GM11168 (cell line): ENCODE measurements around the gene IGHMBP2.

Experiments
- in situ Hi-C: fragments of 300-500 bp; cut with MboI; formaldehyde crosslinking; loops from one replicate; pipeline ENCODE4 v1.12.0; 2022; ENCODE audit warnings: low sequenced_read_pairs; ENCODE audit not compliant: unreplicated experiment

IGHMBP2 gene

DNA sequence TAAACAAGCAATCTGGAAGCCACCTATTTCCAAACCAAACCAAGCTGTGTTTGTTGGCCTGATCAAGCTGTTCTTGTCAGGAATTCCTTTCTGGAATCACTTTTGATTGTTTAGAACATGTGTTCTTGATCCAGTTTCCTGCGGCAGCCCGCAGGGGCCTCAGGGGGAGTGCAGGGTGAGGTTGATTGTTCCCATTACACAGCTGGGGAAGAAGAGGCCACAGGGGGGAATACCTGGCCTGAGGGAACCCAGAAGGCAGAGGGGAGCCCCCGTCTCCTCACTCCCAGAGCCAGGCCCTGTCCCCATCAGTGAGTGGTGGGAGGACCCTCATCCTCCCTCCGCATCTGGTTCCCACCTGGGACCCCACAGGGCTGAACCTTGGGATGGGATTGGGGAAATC lies 72.9 kb downstream of the IGHMBP2 start:
- in situ Hi-C loops, result no loop called here

DNA sequence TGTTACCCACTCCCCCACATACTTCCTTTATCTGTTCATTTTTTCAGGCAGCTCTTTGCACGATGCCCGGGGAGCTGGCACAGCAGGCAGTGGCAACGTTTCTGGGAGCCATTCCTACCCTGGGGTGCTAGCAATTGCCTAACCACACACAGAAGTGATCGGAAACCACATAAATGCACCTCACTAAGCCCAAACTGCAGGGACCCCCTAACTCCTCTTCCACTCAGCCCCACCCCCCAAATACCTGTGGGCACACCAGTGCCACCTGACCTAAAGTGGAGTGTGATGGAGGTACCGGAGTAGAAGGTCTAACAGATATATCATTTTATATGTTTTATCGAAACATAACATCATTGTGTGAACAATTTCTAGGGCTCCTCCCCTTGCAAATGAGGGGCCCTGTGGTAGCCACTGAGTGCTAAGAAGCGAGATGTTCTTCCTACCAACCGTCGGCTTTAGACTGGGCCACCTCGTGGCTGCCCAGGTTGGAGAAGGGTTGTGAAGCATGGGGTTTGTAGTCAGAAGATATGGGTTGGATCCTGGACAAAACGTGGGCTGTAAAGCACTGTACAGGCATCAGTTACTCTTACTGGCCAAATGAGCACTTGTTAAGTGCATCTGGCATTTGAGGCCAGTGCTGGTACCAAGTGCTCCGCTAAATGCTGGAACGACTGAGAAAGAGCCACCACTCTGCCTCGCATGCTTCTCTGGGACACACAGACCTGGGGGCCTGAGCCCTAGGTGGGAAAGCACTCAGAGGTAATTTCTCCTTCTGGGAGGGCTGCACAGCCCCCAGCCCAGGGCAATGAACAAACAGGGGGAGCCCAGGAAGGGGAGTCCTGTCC lies 74.3 kb downstream of the IGHMBP2 start:
- in situ Hi-C loops, result no loop called here

DNA sequence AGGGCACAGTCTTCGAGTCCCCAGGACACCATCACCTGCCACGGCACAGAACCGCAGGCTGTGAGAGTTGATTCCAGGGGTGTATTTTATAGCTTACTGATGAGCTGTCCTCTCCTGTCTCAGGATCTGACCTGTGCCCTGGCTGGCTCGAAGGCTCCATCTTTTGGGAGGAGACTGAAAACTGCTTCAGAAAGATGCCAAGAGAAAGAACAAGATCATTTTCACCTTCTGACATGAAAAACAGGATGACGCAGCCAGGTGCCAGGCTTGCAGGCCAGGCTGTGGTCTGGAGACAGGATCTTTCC lies 74.9 kb downstream of the IGHMBP2 start:
- in situ Hi-C loops, result no loop called here

DNA sequence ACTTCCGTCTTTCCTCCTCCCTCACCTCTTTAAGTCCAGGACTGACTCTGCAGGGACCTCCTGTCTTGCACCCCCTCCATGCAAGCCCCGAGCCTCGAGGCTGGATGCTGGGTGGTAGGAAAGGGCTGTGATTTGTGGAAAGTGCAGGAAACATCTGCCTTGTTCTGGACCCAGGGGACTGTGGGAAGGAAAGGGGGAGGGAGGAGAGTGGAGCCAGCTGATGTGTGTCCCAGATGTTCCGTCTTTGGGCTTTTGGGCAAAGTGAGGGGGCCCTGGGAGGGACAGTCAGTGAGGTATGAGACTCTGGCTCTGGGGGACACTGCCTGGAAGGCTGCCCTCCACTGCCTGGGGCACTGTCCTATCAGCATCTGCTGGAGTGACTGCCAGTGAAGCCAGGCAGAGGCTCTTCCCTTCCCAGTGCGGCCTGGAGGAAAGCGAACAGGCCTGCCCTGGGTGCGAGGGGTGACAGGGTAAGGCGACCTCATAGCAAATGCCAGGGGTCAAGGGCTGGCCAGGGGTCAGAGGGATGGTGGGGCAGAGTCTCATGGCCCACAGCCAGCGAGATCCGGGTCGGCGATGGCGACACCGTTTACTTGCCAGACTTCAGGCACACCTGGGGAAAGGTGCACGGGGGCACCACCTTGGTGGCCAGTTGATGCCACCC lies 75.4 kb downstream of the IGHMBP2 start:
- in situ Hi-C loops, result no loop called here

DNA sequence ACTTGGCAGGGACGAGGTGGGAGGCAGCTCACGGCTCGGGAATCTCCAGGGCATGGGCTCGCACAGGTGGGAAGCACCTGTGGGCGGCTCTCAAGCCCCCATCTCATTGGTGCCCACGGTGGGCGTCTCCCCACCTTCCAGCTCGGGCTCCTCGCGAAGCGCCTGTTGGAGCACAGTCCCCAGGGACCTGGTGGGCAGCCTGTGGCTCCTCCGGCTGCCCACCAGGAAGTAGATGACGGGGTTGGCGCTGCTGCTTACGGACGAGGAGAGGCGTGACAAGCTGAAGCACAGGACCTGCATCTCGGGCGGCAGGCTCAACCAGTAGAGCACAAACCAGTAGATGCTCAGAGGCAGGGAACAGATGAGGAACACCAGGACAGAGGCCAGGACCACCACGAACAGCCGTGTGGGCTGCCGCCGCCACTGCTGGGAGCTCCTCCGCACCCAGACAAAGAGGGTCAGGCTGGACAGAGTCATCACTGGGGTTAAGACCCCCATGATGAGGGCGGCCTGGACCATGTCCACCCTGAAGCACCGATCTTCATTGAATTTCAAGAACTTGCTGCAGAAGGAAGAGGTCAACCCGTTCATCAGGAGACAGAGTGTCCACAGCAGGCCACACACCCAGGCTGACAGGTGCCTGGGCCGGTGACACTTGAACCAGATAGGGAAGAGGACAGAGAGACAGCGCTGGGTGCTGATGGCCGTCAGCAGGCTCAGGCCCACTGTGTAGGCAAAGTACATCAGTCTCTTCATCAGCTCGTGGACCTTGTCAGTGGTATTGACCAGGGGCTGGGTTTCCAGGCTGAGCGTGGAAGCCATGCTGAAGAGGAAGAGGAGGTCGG lies 76.5 kb downstream of the IGHMBP2 start:
- in situ Hi-C loops, result no loop called here

DNA sequence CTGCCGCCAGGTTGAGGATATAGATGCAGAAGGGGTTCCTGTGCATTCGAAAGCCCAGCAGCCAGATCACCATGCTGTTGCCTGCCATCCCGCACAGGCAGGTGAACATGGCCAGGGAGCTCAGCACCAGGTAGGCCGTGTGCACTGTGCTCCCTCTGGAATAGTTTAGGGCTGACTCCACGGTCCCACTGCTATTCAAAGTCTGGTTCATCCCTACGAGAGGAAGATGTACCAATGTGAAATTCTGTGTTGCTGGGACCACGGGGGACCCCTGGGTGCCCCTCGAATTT lies 77.0 kb downstream of the IGHMBP2 start, which contains the start of gene MRGPRD:
MRGPRD (minus strand) TSS at position 211 of the 290 bp plus-strand sequence; CDS start at position 211, 0 bp downstream.
- in situ Hi-C loops, result no loop called here

DNA sequence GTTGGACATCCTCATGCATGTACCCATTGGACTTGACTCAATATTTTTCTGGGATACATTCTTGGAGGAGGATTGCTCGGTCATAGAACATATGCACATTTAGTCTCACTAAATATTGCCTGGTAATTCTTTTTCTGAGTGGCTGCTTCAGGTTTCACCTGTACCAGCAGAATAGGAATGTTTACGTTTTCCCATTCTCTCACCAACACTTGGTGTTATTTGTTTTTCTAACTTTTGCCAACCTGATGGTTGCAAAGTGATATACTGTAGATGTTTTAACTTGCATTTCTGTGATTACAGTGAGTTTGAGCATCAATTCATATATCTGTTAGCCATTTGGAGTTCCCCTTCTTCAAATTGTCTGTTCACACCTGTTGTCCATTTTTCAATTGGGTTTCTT lies 78.4 kb downstream of the IGHMBP2 start:
- in situ Hi-C loops, result no loop called here

DNA sequence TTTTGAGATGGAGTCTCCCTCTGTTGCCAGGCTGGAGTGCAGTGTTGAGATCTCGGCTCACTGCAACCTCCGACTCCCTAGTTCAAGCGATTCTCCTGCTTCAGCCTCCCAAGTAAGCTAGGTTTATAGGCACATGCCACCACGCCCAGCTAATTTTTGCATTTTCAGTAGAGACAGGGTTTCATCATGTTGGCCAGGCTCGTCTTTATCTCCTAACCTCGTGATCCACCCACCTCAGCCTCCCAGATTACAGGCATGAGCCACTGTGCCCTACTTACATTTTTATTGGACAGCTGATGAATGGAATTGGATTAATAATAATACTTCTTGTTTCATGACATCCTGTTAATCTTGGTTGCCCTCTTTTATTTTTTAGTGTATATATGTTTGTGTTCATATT lies 80.1 kb downstream of the IGHMBP2 start:
- in situ Hi-C loops, result no loop called here

DNA sequence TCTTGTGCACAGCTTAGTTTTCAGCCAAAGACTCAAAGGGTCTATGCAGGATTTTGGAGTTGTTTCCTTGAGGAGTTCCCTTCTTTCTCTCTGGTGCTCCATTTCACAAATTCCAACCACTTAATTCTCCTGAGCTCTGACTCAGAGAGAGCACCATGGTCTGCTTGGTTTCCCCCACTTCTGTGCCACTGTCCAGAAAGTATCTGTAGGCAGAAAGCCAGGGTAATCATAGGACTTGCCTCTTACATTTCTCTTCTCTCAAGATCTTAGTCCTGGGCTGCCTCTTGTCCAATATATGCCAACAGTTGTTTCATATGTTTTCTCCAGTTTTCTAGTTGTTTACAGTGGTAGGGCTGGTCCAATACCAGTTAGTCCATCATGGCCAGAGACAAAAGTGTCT lies 83.5 kb downstream of the IGHMBP2 start:
- in situ Hi-C loops, result no loop called here

DNA sequence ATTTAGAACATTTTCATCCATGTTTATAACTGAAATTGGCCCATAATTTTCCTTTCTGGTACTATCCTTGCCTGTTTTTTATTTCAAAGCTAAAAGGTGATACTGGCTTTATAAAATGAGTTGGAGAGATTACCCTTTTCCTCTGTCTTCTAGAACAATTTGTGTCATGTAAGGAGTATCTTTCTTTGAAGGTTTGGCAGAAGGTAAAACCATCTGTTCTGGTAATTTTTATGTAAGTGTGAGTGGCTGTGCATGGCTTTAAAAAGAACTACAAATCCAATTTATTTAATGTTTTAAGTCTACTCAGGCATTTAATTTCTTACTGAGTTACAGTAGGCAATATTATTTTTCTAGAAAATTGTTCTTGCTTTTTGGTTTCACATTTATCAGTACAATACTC lies 84.8 kb downstream of the IGHMBP2 start:
- in situ Hi-C loops, result no loop called here
